K562 (cell line): Measurements from ENCODE around the gene AP3B1. TPM values are rescaled to one million over a fixed set of nuclear protein-coding genes. Genes with fewer than 3 reads are reported as not detected.

ENCODE experiments used
- ARID3A ChIP-seq: IDR thresholded peaks from 2 replicates; pipeline ENCODE4 v1.6.1; 2012; ENCODE audit warnings: low read depth, low read length, improper control_type of control experiment, borderline replicate concordance
- CHD7 ChIP-seq: fragments of 200-600 bp; sonication (generic); IDR thresholded peaks from one replicate; pipeline ENCODE4 v1.6.1; 2012; ENCODE audit warnings: mild to moderate bottlenecking, low read depth, low read length, inconsistent platforms
- KDM2B ChIP-seq: fragments of 250-450 bp; sonication (Bioruptor Pico); IDR thresholded peaks from 2 replicates; pipeline ENCODE4 v1.8.0; 2021; ENCODE audit warnings: mild to moderate bottlenecking, moderate library complexity
- MCM2 ChIP-seq: fragments of 450-650 bp; IDR thresholded peaks from 2 replicates; pipeline ENCODE4 v1.6.1; 2017; ENCODE audit warnings: low read depth, mild to moderate bottlenecking
- NFRKB ChIP-seq: fragments of 450-650 bp; IDR thresholded peaks from 2 replicates; pipeline ENCODE4 v1.6.1; 2016; ENCODE audit warnings: low read depth
- POLR2G ChIP-seq: fragments of 200-400 bp; formaldehyde crosslinking; IDR thresholded peaks from 2 replicates; pipeline ENCODE4 v1.6.1; 2017; ENCODE audit warnings: low read depth, mild to moderate bottlenecking, antibody characterized with exemption, low read length, moderate library complexity
- SMAD1 ChIP-seq: fragments of 150-350 bp; IDR thresholded peaks from 2 replicates; pipeline ENCODE4 v1.6.1; 2014; ENCODE audit warnings: low read length, low read depth; ENCODE audit not compliant: partially characterized antibody
- TCF3 ChIP-seq: sonication (generic); formaldehyde crosslinking; IDR thresholded peaks from 2 replicates; pipeline ENCODE4 v1.4.0; 2020; ENCODE audit warnings: mild to moderate bottlenecking, missing genetic modification reagents
- ZNF444 ChIP-seq: fragments of 250-450 bp; sonication (Bioruptor Pico); IDR thresholded peaks from 2 replicates; pipeline ENCODE4 v1.4.0; 2020; ENCODE audit warnings: mild to moderate bottlenecking, moderate library complexity
- polyA plus RNA-seq, 8 experiments: library from polyadenylated mRNA; depleted of rRNA in 4 of 8; stranded (reverse) in 5 of 8; unstranded in 3 of 8; fragments of >200 nt; fragmentation: Nextera tagmentation in 2 of 8; fragmentation: Illumina TruSeq in 1 of 8; extraction: Ambion mirVana in 2 of 8; extraction: Trizol in 1 of 8; gene quantifications; 2 replicates each; pipeline versions ENCODE4 v1.2.1 to v1.2.3, GENCODE V29; 2011 to 2014; ENCODE audit warnings: inconsistent platforms in 1 of 8, missing spikeins in 1 of 8
- total RNA-seq, 7 experiments: library from RNA; depleted of rRNA in 6 of 7; stranded (reverse); fragments of >200 nt in 6 of 7; fragmentation: Illumina TruSeq in 2 of 7; extraction: Trizol in 2 of 7; gene quantifications; 2 replicates each; pipeline versions ENCODE4 v1.2.1 to v1.2.3, GENCODE V29; 2011 to 2021; ENCODE audit warnings: low replicate concordance in 1 of 7

The AP3B1 gene
- total and polyA plus RNA-seq, 9 of the 15 experiments (the other 6 are each of a cell fraction or from before 2014, with no cell fraction given), result 21.1 to 61.8 (median 42.2) TPM

- TF ChIP-seq CHD7, result no peak
- TF ChIP-seq MCM2, result no peak
- TF ChIP-seq SMAD1, result no peak
- TF ChIP-seq ZNF444 (CRISPR knock-in tag), result no peak
- TF ChIP-seq KDM2B (CRISPR knock-in tag), result no peak
- no peak for TF ChIP-seq POLR2G
- no peak for TF ChIP-seq NFRKB
- no peak for TF ChIP-seq TCF3
- no peak for TF ChIP-seq ARID3A
- TF ChIP-seq, all 486 proteins: peak for 0
These were observed 231.9 kb downstream of the AP3B1 start (continued) for GRCh38 chr5:78062645-78063044.
